SW 1271 (cell line): ENCODE measurements around the gene GPSM1.
A peak's percentile ranks its signal among the peaks of the same experiment; 100 is the strongest.

Source experiments
- DNase-seq, 2 experiments: peaks; one replicate each; lab custom pipeline; 2025; lab: John Stamatoyannopoulos, UW

Gene GPSM1

GRCh38 chr9:136327304-136327974, at the start of gene GPSM1:
TSS of gene GPSM1 (plus strand) at chr9:136327539. CDS start at chr9:136327696, 157 bp downstream.
- DNase-seq, result peak in 1 of 2 experiments; percentile 24

- no peak for DNase-seq
These were observed 49.6 kb upstream of the GPSM1 start for GRCh38 chr9:136277746-136278145.

- DNase-seq, result no peak
These were observed 49.1 kb upstream of the GPSM1 start for GRCh38 chr9:136278221-136278620.

- DNase-seq, result no peak
These were observed 48.4 kb upstream of the GPSM1 start for GRCh38 chr9:136278894-136279293.

- no peak for DNase-seq
These were observed 47.9 kb upstream of the GPSM1 start for GRCh38 chr9:136279471-136279870.

GRCh38 chr9:136280535-136281315, 46.6 kb upstream of the GPSM1 start:
- DNase-seq, result no peak

- DNase-seq, result no peak
These were observed 45.7 kb upstream of the GPSM1 start for GRCh38 chr9:136281421-136282271.

- DNase-seq, result no peak
These were observed 45.0 kb upstream of the GPSM1 start for GRCh38 chr9:136282272-136282861.

- peak in 1 of 2 experiments; percentile 57 for DNase-seq
These were observed 43.8 kb upstream of the GPSM1 start for GRCh38 chr9:136283291-136284235.

GRCh38 chr9:136284311-136284710, 43.0 kb upstream of the GPSM1 start:
- no peak for DNase-seq

- DNase-seq, result no peak
These were observed 42.4 kb upstream of the GPSM1 start for GRCh38 chr9:136284951-136285350.

- no peak for DNase-seq
These were observed 41.6 kb upstream of the GPSM1 start for GRCh38 chr9:136285501-136286358.

GRCh38 chr9:136286359-136286986, 40.9 kb upstream of the GPSM1 start:
- no peak for DNase-seq

GRCh38 chr9:136286987-136287379, 40.4 kb upstream of the GPSM1 start:
- DNase-seq, result no peak

GRCh38 chr9:136287960-136288753, 39.2 kb upstream of the GPSM1 start:
- no peak for DNase-seq

- no peak for DNase-seq
These were observed 37.5 kb upstream of the GPSM1 start for GRCh38 chr9:136289651-136290507.

- no peak for DNase-seq
These were observed 36.8 kb upstream of the GPSM1 start for GRCh38 chr9:136290508-136291000.
